ENCODE measurements around the gene EMC10. TPM values are rescaled to one million over a fixed set of nuclear protein-coding genes. Genes with fewer than 3 reads are reported as not detected.
A peak's percentile ranks its signal among the peaks of the same experiment; 100 is the strongest.

The EMC10 gene
- total RNA-seq, 1 experiment from 2014 or later = 228 TPM

DNA sequence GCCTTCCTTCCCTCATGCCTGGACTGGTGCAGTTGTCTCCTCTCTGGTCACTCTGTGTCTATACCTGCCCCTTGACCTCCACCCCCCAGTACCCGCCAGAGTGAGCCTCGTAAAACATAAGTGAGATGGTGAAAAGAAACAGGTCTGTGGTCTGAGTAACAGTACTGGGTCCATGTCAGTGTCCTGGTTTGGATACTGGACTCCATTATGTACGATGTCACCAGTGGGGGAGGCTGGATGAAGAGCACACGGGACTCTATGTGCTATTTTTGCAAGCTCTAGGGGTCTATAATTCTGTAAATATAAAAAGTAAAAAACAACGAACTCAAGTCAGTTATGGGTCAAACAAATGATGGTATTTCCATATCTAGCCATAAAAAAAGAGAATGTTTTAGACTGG is 29.3 kb upstream of the EMC10 start:
- Histone ChIP-seq H3K9me3 (ENCODE audit: low read length) (no peaks in the 10 kb centered on the region), H3K4me3 (ENCODE audit: low read length) (no peak overlapping the region), H4K20me1 (ENCODE audit: low read length) (no peaks in the 10 kb centered on the region), H3K4me2 (ENCODE audit: low read length) (no peak overlapping the region), H3K9me2 (replicated peaks; ENCODE audit: low read length) (no peaks in the 10 kb centered on the region), H3F3A (ENCODE audit: low read length, unreplicated experiment) (no peaks in the 10 kb centered on the region), H3K27ac (ENCODE audit: low read length) (no peak overlapping the region), H2AFZ (ENCODE audit: low read length) (no peak overlapping the region), H3K27me3 (ENCODE audit: low read length) (no peaks in the 10 kb centered on the region), H3K36me3 (ENCODE audit: low read depth, low read length) (no peaks in the 10 kb centered on the region), H3K4me1 (ENCODE audit: insufficient read depth, low read length) (no peaks in the 10 kb centered on the region), H3K9ac (ENCODE audit: low read length) (no peak overlapping the region), H3K79me2 (ENCODE audit: low read length) (no peaks in the 10 kb centered on the region)
- no peak for DNase-seq
- intact Hi-C loops (cut with micrococcal nuclease) = no loop called here
- TF ChIP-seq EZH2phosphoT487 (IDR thresholded peaks at IDR 0.05; ENCODE audit: borderline replicate concordance, low read length) (no peak), EZH2 (IDR thresholded peaks at IDR 0.05; ENCODE audit: low read length, unreplicated experiment) (no peak)
- TF ChIP-seq, protein P1, sequence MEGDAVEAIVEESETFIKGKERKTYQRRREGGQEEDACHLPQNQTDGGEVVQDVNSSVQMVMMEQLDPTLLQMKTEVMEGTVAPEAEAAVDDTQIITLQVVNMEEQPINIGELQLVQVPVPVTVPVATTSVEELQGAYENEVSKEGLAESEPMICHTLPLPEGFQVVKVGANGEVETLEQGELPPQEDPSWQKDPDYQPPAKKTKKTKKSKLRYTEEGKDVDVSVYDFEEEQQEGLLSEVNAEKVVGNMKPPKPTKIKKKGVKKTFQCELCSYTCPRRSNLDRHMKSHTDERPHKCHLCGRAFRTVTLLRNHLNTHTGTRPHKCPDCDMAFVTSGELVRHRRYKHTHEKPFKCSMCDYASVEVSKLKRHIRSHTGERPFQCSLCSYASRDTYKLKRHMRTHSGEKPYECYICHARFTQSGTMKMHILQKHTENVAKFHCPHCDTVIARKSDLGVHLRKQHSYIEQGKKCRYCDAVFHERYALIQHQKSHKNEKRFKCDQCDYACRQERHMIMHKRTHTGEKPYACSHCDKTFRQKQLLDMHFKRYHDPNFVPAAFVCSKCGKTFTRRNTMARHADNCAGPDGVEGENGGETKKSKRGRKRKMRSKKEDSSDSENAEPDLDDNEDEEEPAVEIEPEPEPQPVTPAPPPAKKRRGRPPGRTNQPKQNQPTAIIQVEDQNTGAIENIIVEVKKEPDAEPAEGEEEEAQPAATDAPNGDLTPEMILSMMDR (conservative IDR thresholded peaks at IDR 0.05; ENCODE audit: low read depth, low read length) = no peak
- BruUV-seq (replicated peaks) = no TSS peak
- POLR2A ChIA-PET (ENCODE audit: unreplicated experiment) = no interaction called here
- CTCF ChIA-PET = interaction anchor here (0.7 kb wide), 1 partner anchor 122 kb away, joined by 4 read pairs; no protein-coding TSS in a partner anchor
- no peak for ATAC-seq

DNA sequence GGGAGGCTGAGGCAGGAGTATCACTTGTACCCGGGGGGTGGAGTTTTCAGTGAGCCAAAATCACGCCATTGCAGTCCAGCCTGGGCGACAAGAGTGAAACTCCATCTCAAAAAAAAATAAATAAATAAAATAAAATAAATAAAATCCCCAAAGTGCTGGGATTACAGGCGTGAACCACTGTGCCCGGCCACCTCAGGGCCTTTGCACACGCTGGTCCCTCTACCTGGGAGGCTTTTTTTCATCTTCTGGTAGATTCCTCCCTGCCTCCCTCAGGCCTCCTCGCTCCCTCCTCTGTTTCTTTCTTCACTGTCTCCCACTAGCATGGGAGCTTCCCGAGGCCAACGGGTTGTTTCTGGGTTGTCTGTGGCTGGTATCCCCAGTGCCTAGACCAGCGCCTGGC is 28.6 kb upstream of the EMC10 start:
- no peaks in the 10 kb centered on the region for H3K79me2 ChIP-seq (ENCODE audit: low read length)
- no TSS peak for BruUV-seq (replicated peaks)
- H2AFZ ChIP-seq (ENCODE audit: low read length) = no peak overlapping the region
- H3K9me2 ChIP-seq (replicated peaks; ENCODE audit: low read length) = no peaks in the 10 kb centered on the region
- DNase-seq (no peak), ATAC-seq (no peak)
- no peaks in the 10 kb centered on the region for H3K27me3 ChIP-seq (ENCODE audit: low read length)
- no peak overlapping the region for H3K9ac ChIP-seq (ENCODE audit: low read length)
- no peak for TF ChIP-seq EZH2phosphoT487 (IDR thresholded peaks at IDR 0.05; ENCODE audit: borderline replicate concordance, low read length)
- TF ChIP-seq EZH2 (IDR thresholded peaks at IDR 0.05; ENCODE audit: low read length, unreplicated experiment) = no peak
- TF ChIP-seq, protein P1 (conservative IDR thresholded peaks at IDR 0.05; ENCODE audit: low read depth, low read length) = no peak
- H3F3A ChIP-seq (ENCODE audit: low read length, unreplicated experiment) = no peaks in the 10 kb centered on the region
- no peaks in the 10 kb centered on the region for H3K4me1 ChIP-seq (ENCODE audit: insufficient read depth, low read length)
- intact Hi-C loops (cut with micrococcal nuclease) = no loop called here
- no peak overlapping the region for H3K4me3 ChIP-seq (ENCODE audit: low read length)
- POLR2A ChIA-PET (ENCODE audit: unreplicated experiment) = no interaction called here
- CTCF ChIA-PET = interaction anchor here (0.7 kb wide), 1 partner anchor 121 kb away, joined by 4 read pairs; no protein-coding TSS in a partner anchor
- H4K20me1 ChIP-seq (ENCODE audit: low read length) = no peaks in the 10 kb centered on the region
- H3K36me3 ChIP-seq (ENCODE audit: low read depth, low read length) = no peaks in the 10 kb centered on the region
- no peak overlapping the region for H3K4me2 ChIP-seq (ENCODE audit: low read length)
- H3K9me3 ChIP-seq (ENCODE audit: low read length) = no peaks in the 10 kb centered on the region
- no peak overlapping the region for H3K27ac ChIP-seq (ENCODE audit: low read length)

DNA sequence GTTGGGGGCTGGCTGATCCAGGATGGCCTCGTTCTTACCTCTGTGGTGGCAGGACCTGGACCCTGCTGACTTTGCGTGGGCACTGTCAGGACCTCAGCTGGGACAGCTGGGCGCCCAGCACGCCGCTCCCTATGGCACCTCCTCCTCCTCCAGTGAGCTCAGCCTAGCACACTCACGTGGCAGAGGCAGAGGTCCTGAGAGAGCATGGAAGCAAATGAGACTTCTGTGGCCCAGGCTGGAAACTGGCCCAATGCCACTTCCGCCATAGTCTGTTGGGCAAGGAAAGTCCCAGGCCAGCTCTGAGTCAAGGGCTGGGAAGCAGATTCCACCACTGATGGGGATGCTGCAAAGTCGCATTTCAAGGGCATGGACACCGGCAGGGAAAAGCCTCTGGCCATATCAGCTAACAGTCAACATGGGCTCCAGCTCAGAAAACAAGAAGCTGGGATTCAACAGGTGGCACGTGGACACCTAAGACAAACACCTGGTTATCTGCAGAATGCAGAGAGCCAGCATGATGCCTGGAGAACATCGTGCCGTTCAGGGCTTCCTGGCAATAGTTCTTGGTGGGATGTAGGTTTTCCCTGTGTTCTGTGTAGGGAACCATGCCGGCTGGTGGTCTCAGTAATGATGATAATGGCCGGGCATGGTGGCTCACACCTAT is 26.9 kb upstream of the EMC10 start:
- Histone ChIP-seq H3K27me3 (ENCODE audit: low read length) (no peaks in the 10 kb centered on the region), H3F3A (ENCODE audit: low read length, unreplicated experiment) (no peaks in the 10 kb centered on the region), H3K4me1 (ENCODE audit: insufficient read depth, low read length) (no peaks in the 10 kb centered on the region), H3K4me2 (ENCODE audit: low read length) (no peak overlapping the region), H3K9me2 (replicated peaks; ENCODE audit: low read length) (no peaks in the 10 kb centered on the region), H3K79me2 (ENCODE audit: low read length) (no peaks in the 10 kb centered on the region), H4K20me1 (ENCODE audit: low read length) (no peaks in the 10 kb centered on the region), H3K36me3 (ENCODE audit: low read depth, low read length) (no peaks in the 10 kb centered on the region), H3K27ac (ENCODE audit: low read length) (no peak overlapping the region), H3K9ac (ENCODE audit: low read length) (no peak overlapping the region), H3K9me3 (ENCODE audit: low read length) (no peaks in the 10 kb centered on the region), H2AFZ (ENCODE audit: low read length) (no peak overlapping the region), H3K4me3 (ENCODE audit: low read length) (no peak overlapping the region)
- no peak for TF ChIP-seq EZH2 (IDR thresholded peaks at IDR 0.05; ENCODE audit: low read length, unreplicated experiment)
- TF ChIP-seq, protein P1 (conservative IDR thresholded peaks at IDR 0.05; ENCODE audit: low read depth, low read length) = no peak
- no TSS peak for BruUV-seq (replicated peaks)
- intact Hi-C loops (cut with micrococcal nuclease) = no loop called here
- CTCF ChIA-PET = no interaction called here
- no peak for ATAC-seq
- peak; percentile 21 for DNase-seq
- POLR2A ChIA-PET (ENCODE audit: unreplicated experiment) = no interaction called here
